ENCODE data around the gene PC. TPM values are rescaled to one million over a fixed set of nuclear protein-coding genes. Genes with fewer than 3 reads are reported as not detected.
"Not testable (repeated sequence)": the region's sequence is repeated elsewhere in the genome, so short reads cannot be mapped to it uniquely, and the experiment has no call there.

The PC gene
- total RNA-seq, 2 experiments from 2014 or later, result 8.8 to 10.1 TPM

GRCh38 chr11:66834539-66834845 lies 123.7 kb downstream of the PC start:
- CTCF ChIA-PET, result interaction anchor here (0.5 to 3.4 kb wide), 14 partner anchors 8 to 229 kb away, joined by 3 to 16 read pairs (median 3); no protein-coding TSS in a partner anchor
- no peak overlapping the region for H3K27ac Mint-ChIP-seq
- H3K9me3 Mint-ChIP-seq, result no peaks in the 10 kb centered on the region
- no peaks in the 10 kb centered on the region for H3K27me3 Mint-ChIP-seq
- peaks cover 5% of the 10 kb centered on the region for H3K4me1 Mint-ChIP-seq
- H3K36me3 Mint-ChIP-seq (ENCODE audit: low read depth), result peaks cover 2% of the 10 kb centered on the region
- DNase-seq, result no peak
- POLR2A ChIA-PET, result no interaction called here
- H3K4me3 Mint-ChIP-seq, result no peak overlapping the region

- POLR2A ChIA-PET; H3K27ac Mint-ChIP-seq; H3K9me3 Mint-ChIP-seq; H3K27me3 Mint-ChIP-seq; H3K4me1 Mint-ChIP-seq; H3K4me3 Mint-ChIP-seq; H3K36me3 Mint-ChIP-seq (ENCODE audit: low read depth); DNase-seq: not testable (repeated sequence)
- CTCF ChIA-PET, result interaction anchor here (0.6 to 1.4 kb wide), 2 partner anchors 10 to 518 kb away, joined by 3 to 4 read pairs; no protein-coding TSS in a partner anchor
Measured at GRCh38 chr11:66824573-66824972, 133.6 kb downstream of the PC start.

DNA sequence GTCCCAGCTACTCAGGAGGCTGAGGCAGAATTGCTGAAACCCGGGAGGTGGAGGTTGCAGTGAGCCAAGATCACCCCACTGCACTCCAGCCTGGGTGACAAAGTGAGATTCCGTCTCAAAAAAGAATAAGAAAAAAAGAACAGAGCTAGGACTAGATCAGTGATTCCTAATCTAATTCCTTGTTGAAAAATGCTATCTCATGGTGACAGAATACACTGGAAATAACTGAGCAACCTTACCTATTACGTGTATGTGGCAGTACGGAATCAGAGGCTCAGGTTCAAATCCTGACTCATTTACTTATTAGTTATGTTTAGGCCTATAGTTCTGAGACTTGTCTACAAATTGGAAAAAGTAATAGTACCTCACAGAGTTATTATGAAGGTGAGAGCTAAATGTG lies 134.5 kb downstream of the PC start:
- H3K4me3 Mint-ChIP-seq, result no peak overlapping the region
- DNase-seq, result no peak
- ChIA-PET CTCF (interaction anchor here (1.4 kb wide), 1 partner anchor 10 kb away, joined by 3 read pairs; no protein-coding TSS in a partner anchor), POLR2A (no interaction called here)
- H3K27me3 Mint-ChIP-seq, result no peaks in the 10 kb centered on the region
- H3K36me3 Mint-ChIP-seq (ENCODE audit: low read depth), result no peaks in the 10 kb centered on the region
- no peaks in the 10 kb centered on the region for H3K9me3 Mint-ChIP-seq
- no peak overlapping the region for H3K27ac Mint-ChIP-seq
- no peaks in the 10 kb centered on the region for H3K4me1 Mint-ChIP-seq

GRCh38 chr11:66820901-66821300 lies 137.3 kb downstream of the PC start:
- Mint-ChIP-seq H3K9me3 (no peaks in the 10 kb centered on the region), H3K27ac (no peak overlapping the region), H3K4me3 (no peak overlapping the region), H3K36me3 (ENCODE audit: low read depth) (no peaks in the 10 kb centered on the region), H3K4me1 (no peaks in the 10 kb centered on the region), H3K27me3 (no peaks in the 10 kb centered on the region)
- POLR2A ChIA-PET, result no interaction called here
- DNase-seq, result no peak
- CTCF ChIA-PET, result interaction anchor here (0.6 to 0.7 kb wide), 2 partner anchors 95 to 513 kb away, joined by 4 to 5 read pairs; no protein-coding TSS in a partner anchor

DNA sequence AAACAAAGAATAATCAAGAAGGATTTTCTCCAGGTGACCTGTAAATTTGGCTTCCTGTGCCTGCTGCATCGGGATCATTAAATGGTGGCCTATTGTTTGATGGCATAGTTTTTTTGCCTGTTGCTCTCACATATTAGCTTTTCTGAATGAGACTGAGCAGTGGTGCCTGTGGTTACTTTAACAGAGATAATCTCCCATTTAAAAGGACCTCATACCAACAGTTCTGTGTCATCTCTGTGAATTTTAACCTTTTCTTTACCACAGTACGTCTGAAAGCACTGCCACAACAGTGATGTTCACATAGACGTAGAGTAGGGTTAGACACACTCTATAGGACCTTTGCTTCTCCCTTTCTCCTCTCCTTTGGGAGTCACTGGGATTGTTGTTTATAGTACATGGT lies 137.8 kb downstream of the PC start:
- H3K4me3 Mint-ChIP-seq, result no peak overlapping the region
- ChIA-PET POLR2A (no interaction called here), CTCF (interaction anchor here (0.5 to 1.2 kb wide), 3 partner anchors 23 to 323 kb away, joined by 3 to 6 read pairs (median 4); no protein-coding TSS in a partner anchor)
- DNase-seq, result no peak
- no peak overlapping the region for H3K27ac Mint-ChIP-seq
- no peaks in the 10 kb centered on the region for H3K27me3 Mint-ChIP-seq
- H3K36me3 Mint-ChIP-seq (ENCODE audit: low read depth), result no peaks in the 10 kb centered on the region
- peaks cover 3% of the 10 kb centered on the region for H3K4me1 Mint-ChIP-seq
- H3K9me3 Mint-ChIP-seq, result no peaks in the 10 kb centered on the region

DNA sequence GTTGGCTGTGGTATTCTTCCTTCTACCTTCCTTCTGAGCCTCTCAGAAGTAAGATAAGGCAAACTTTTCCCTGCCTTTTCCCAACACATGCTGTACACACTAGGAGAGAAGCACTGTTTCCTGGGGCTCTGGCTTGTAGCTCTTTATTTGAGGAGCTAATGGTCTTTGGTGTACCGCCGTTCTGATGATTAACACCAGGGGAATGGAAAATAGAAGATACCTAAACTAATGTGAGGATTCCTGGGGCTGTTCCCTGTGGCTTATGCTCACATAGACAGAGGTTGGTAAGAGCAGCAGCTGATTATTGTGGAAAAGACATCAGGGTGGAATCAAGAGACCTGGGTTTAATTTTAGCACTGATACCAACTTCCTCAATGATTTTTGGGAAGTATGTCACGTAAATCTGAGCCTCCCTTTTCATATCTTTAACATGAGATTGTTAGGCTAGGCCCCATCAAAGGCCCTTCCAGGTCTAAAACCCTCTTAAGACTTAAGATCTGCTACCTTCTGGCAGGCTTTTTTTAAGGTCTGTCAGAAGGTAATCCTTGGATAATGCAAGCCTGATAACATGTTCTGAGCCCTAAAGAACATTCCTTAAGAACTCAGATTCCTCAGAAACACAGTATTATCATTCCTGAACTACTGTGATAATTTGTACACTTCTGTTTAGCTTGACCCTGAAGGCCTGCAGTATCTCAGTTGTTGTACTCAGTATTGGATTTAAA lies 139.8 kb downstream of the PC start:
- no peak for DNase-seq
- H3K4me1 Mint-ChIP-seq, result peaks cover 3% of the 10 kb centered on the region
- ChIA-PET POLR2A (no interaction called here), CTCF (interaction anchor here (0.5 to 1.3 kb wide), 3 partner anchors 24 to 140 kb away, joined by 3 to 4 read pairs (median 4); partner anchors contain the start of gene RBM4B)
- H3K27me3 Mint-ChIP-seq, result no peaks in the 10 kb centered on the region
- no peaks in the 10 kb centered on the region for H3K9me3 Mint-ChIP-seq
- H3K36me3 Mint-ChIP-seq (ENCODE audit: low read depth), result no peaks in the 10 kb centered on the region
- H3K27ac Mint-ChIP-seq, result no peak overlapping the region
- no peak overlapping the region for H3K4me3 Mint-ChIP-seq

DNA sequence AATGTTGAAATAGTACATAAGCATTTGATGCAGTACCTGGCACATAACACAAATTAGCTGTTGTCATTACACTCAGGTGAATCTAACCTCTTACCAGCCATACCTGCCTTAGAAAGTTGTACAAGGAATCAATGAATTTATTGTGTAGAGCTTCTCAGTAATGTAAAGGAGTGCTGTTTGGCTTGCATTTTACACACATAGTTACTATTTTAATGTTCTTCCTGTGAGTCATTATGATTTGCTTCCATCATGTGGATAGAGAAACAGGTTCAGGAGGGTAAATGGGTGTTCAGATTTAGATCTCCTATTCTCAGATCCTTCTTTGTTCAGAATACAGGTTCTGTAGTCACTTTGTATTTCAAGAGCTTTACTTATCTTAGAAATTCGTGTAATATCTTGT lies 142.5 kb downstream of the PC start:
- no peaks in the 10 kb centered on the region for H3K9me3 Mint-ChIP-seq
- no peak for DNase-seq
- peaks cover 3% of the 10 kb centered on the region for H3K4me1 Mint-ChIP-seq
- CTCF ChIA-PET, result no interaction called here
- no peak overlapping the region for H3K27ac Mint-ChIP-seq
- no peaks in the 10 kb centered on the region for H3K36me3 Mint-ChIP-seq (ENCODE audit: low read depth)
- no peak overlapping the region for H3K4me3 Mint-ChIP-seq
- H3K27me3 Mint-ChIP-seq, result no peaks in the 10 kb centered on the region
- POLR2A ChIA-PET, result no interaction called here

DNA sequence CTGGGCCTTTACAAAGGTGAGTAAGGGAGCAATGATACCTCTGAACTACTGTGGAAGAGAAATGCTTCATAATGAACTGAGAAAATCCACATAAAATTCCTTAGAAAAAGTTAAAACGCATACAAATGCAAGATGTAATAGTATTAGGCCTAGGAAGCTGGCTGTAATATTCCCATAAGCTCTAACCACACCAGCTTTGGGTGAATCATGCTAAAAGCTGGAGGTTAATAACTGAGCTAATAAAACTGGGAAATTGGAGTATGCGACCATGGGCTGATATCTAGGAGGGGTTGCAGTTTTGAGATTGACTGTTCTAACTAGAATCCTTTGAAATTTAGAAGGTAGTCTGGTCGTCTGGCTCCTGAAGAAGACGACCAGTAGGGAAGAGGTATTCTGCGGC lies 143.5 kb downstream of the PC start:
- H3K27ac Mint-ChIP-seq, result no peak overlapping the region
- peaks cover 3% of the 10 kb centered on the region for H3K4me1 Mint-ChIP-seq
- no peaks in the 10 kb centered on the region for H3K9me3 Mint-ChIP-seq
- H3K4me3 Mint-ChIP-seq, result no peak overlapping the region
- no peak for DNase-seq
- POLR2A ChIA-PET, result no interaction called here
- no peaks in the 10 kb centered on the region for H3K27me3 Mint-ChIP-seq
- H3K36me3 Mint-ChIP-seq (ENCODE audit: low read depth), result no peaks in the 10 kb centered on the region
- CTCF ChIA-PET, result no interaction called here

DNA sequence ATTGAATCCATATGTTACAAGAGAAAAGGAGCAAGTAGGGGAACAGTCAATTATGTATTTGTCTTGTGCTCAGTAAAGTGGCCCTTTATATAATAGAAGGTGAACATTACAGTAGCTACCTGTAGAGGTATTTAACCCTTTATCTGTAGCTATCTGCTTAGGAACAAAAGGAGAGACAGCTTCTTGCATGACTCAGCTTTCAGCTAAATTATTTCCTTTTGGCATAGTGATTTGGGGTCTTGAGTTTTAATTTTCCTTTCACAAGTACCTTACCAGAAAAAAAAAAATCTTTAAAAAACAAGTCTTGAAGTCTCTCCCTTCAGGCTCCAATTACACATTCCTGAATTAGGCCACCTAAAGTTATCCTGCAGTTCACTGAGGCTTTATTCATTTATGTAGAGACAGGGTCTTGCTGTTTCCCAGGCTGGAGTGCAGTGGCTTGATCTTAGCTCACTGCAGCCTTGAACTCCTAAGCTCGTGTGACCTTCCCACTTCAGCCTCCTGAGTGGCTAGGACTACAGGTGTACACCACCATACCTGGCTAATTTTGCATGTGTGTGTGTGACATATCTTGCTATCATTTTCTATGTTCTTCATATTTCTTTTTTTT lies 147.5 kb downstream of the PC start:
- Mint-ChIP-seq H3K36me3 (ENCODE audit: low read depth) (peaks cover 1% of the 10 kb centered on the region), H3K9me3 (no peaks in the 10 kb centered on the region), H3K4me1 (peaks cover 3% of the 10 kb centered on the region), H3K4me3 (no peak overlapping the region), H3K27ac (no peak overlapping the region), H3K27me3 (no peaks in the 10 kb centered on the region)
- no peak for DNase-seq
- CTCF ChIA-PET, result no interaction called here
- POLR2A ChIA-PET, result no interaction called here

GRCh38 chr11:66809592-66809991 lies 148.6 kb downstream of the PC start:
- POLR2A ChIA-PET, result no interaction called here
- no peak overlapping the region for H3K4me3 Mint-ChIP-seq
- no peak overlapping the region for H3K27ac Mint-ChIP-seq
- no peaks in the 10 kb centered on the region for H3K4me1 Mint-ChIP-seq
- DNase-seq, result no peak
- no peaks in the 10 kb centered on the region for H3K9me3 Mint-ChIP-seq
- CTCF ChIA-PET, result no interaction called here
- peaks cover 1% of the 10 kb centered on the region for H3K36me3 Mint-ChIP-seq (ENCODE audit: low read depth)
- H3K27me3 Mint-ChIP-seq, result no peaks in the 10 kb centered on the region

GRCh38 chr11:66800720-66801428 lies 157.3 kb downstream of the PC start:
- Mint-ChIP-seq H3K9me3 (no peaks in the 10 kb centered on the region), H3K36me3 (ENCODE audit: low read depth) (peaks cover 2% of the 10 kb centered on the region), H3K4me1 (no peaks in the 10 kb centered on the region), H3K27ac (no peak overlapping the region), H3K27me3 (no peaks in the 10 kb centered on the region), H3K4me3 (no peak overlapping the region)
- ChIA-PET POLR2A (no interaction called here), CTCF (interaction anchor here (1.6 kb wide), 1 partner anchor 33 kb away, joined by 3 read pairs; no protein-coding TSS in a partner anchor)
- DNase-seq, result no peak

GRCh38 chr11:66799815-66800214 lies 158.4 kb downstream of the PC start:
- H3K9me3 Mint-ChIP-seq; H3K27ac Mint-ChIP-seq; DNase-seq; H3K4me1 Mint-ChIP-seq; H3K36me3 Mint-ChIP-seq (ENCODE audit: low read depth); POLR2A ChIA-PET; H3K27me3 Mint-ChIP-seq; H3K4me3 Mint-ChIP-seq: not testable (repeated sequence)
- CTCF ChIA-PET, result interaction anchor here (0.6 to 1.6 kb wide), 4 partner anchors 34 to 399 kb away, joined by 3 to 4 read pairs (median 3); no protein-coding TSS in a partner anchor
